Vagina (tissue), 2 donors: ENCODE measurements around the gene CRYBG1.
A peak's percentile ranks its signal among the peaks of the same experiment; 100 is the strongest.

ENCODE experiments used
- POLR2A ChIP-seq, 2 donors: fragments of 450-650 bp; IDR thresholded peaks; one replicate each; pipeline ENCODE4 v1.6.1; 2017; ENCODE audit warnings: antibody characterized with exemption in 2 of 2, mild to moderate bottlenecking in 2 of 2, moderate library complexity in 2 of 2
- POLR2AphosphoS5 ChIP-seq, 2 donors: sonication (generic); formaldehyde crosslinking; IDR thresholded peaks; one replicate each; pipeline ENCODE4 v1.9.0; 2017; ENCODE audit warnings: antibody characterized with exemption in 2 of 2, mild to moderate bottlenecking in 2 of 2, low read depth in 1 of 2; ENCODE audit not compliant: insufficient read depth in 1 of 2
- TF ChIP-seq, protein P1 (sequence below), 3 experiments: fragments of 450-650 bp in 2 of 3; fragments of 200-600 bp in 1 of 3; sonication (generic) in 1 of 3; IDR thresholded peaks; one replicate each; pipeline ENCODE4 v1.5.1; 2017 to 2019; ENCODE audit warnings: antibody characterized with exemption in 3 of 3, mild to moderate bottlenecking in 2 of 3, moderate library complexity in 2 of 3

DNA sequence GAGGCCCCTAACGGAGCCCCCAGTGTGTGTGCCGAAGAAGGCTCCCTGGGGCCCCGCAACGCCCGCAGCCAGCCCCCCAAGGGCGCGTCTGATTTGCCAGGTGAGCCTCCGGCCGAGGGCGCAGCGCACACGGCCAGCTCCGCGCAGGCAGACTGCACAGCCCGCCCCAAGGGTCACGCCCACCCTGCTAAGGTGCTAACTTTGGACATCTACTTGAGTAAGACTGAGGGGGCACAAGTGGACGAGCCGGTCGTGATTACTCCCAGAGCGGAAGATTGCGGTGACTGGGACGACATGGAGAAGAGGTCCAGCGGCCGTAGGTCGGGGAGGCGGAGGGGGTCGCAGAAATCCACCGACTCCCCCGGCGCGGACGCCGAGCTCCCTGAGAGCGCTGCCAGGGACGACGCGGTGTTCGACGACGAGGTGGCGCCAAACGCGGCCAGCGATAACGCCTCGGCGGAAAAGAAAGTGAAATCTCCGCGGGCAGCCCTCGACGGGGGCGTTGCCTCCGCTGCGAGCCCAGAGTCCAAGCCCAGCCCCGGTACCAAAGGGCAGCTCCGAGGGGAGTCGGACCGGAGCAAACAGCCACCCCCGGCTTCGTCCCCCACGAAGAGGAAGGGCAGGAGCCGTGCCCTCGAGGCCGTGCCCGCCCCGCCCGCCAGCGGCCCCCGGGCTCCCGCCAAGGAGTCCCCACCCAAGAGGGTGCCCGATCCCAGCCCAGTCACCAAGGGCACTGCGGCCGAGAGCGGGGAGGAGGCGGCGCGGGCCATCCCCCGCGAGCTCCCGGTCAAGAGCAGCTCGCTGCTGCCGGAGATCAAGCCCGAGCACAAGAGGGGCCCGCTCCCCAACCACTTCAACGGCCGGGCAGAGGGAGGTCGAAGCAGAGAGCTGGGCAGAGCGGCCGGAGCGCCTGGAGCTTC is 151.8 kb downstream of the CRYBG1 start:
- TF ChIP-seq, protein P1, sequence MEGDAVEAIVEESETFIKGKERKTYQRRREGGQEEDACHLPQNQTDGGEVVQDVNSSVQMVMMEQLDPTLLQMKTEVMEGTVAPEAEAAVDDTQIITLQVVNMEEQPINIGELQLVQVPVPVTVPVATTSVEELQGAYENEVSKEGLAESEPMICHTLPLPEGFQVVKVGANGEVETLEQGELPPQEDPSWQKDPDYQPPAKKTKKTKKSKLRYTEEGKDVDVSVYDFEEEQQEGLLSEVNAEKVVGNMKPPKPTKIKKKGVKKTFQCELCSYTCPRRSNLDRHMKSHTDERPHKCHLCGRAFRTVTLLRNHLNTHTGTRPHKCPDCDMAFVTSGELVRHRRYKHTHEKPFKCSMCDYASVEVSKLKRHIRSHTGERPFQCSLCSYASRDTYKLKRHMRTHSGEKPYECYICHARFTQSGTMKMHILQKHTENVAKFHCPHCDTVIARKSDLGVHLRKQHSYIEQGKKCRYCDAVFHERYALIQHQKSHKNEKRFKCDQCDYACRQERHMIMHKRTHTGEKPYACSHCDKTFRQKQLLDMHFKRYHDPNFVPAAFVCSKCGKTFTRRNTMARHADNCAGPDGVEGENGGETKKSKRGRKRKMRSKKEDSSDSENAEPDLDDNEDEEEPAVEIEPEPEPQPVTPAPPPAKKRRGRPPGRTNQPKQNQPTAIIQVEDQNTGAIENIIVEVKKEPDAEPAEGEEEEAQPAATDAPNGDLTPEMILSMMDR (IDR thresholded peaks at IDR 0.05): no peak
- TF ChIP-seq POLR2AphosphoS5 (IDR thresholded peaks at IDR 0.05; ENCODE audit: insufficient read depth in 1 of 2, low read depth in 1 of 2): peak in 1 of 2 donors; percentile 47
- no peak for TF ChIP-seq POLR2A (IDR thresholded peaks at IDR 0.05)
